ENCODE data around the gene MNT.

MNT gene

GRCh38 chr17:2380950-2381649, 19.8 kb downstream of the MNT start:
- DNase-seq (ENCODE audit: low spot score): no peak

- no peak for DNase-seq (ENCODE audit: low spot score)
Measured at GRCh38 chr17:2380226-2380922, 20.5 kb downstream of the MNT start.

GRCh38 chr17:2379489-2380225, 21.2 kb downstream of the MNT start:
- DNase-seq (ENCODE audit: low spot score): no peak

- DNase-seq (ENCODE audit: low spot score): no peak
Measured at GRCh38 chr17:2378905-2379304, 22.0 kb downstream of the MNT start.

- DNase-seq (ENCODE audit: low spot score): no peak
Measured at GRCh38 chr17:2377659-2378058, 23.2 kb downstream of the MNT start.

GRCh38 chr17:2376107-2376506, 24.8 kb downstream of the MNT start:
- no peak for DNase-seq (ENCODE audit: low spot score)

- no peak for DNase-seq (ENCODE audit: low spot score)
Measured at GRCh38 chr17:2375406-2375805, 25.5 kb downstream of the MNT start.

- DNase-seq (ENCODE audit: low spot score): no peak
Measured at GRCh38 chr17:2374549-2375285, 26.1 kb downstream of the MNT start.

GRCh38 chr17:2373179-2373578, 27.7 kb downstream of the MNT start:
- DNase-seq (ENCODE audit: low spot score): no peak

- DNase-seq (ENCODE audit: low spot score): no peak
Measured at GRCh38 chr17:2372681-2373080, 28.2 kb downstream of the MNT start.

GRCh38 chr17:2372180-2372579, 28.7 kb downstream of the MNT start:
- DNase-seq (ENCODE audit: low spot score): no peak

- DNase-seq (ENCODE audit: low spot score): no peak
Measured at GRCh38 chr17:2371183-2372130, 29.4 kb downstream of the MNT start.

- DNase-seq (ENCODE audit: low spot score): no peak
Measured at GRCh38 chr17:2370211-2370589, 30.7 kb downstream of the MNT start.

- no peak for DNase-seq (ENCODE audit: low spot score)
Measured at GRCh38 chr17:2369551-2370210, 31.2 kb downstream of the MNT start.

- DNase-seq (ENCODE audit: low spot score): no peak
Measured at GRCh38 chr17:2369039-2369438, 31.8 kb downstream of the MNT start.

GRCh38 chr17:2368359-2368758, 32.5 kb downstream of the MNT start:
- DNase-seq (ENCODE audit: low spot score): no peak

- no peak for DNase-seq (ENCODE audit: low spot score)
Measured at GRCh38 chr17:2366747-2367494, 33.9 kb downstream of the MNT start.

- no peak for DNase-seq (ENCODE audit: low spot score)
Measured at GRCh38 chr17:2365132-2365531, 35.7 kb downstream of the MNT start.

GRCh38 chr17:2364763-2365116, 36.1 kb downstream of the MNT start:
- no peak for DNase-seq (ENCODE audit: low spot score)
